Mucosa of descending colon (tissue), 3 donors: ENCODE measurements around the gene PPARA. TPM values are rescaled to one million over a fixed set of nuclear protein-coding genes. Genes with fewer than 3 reads are reported as not detected.
"Not testable (repeated sequence)": the region's sequence is repeated elsewhere in the genome, so short reads cannot be mapped to it uniquely, and the experiment has no call there.

Experiments used
- ATAC-seq: fragments of 200-7000 bp; cut with Tn5 transposase; one replicate; pipeline ENCODE4 v1.9.1; 2020; ENCODE audit warnings: mild to moderate bottlenecking, moderate library complexity
- DNase-seq, 3 donors: peaks; one replicate each; pipeline ENCODE4 v3.0.0-alpha.2; 2020
- H3K36me3 ChIP-seq: fragments of 200-600 bp; one replicate; pipeline ENCODE4 v1.8.0; 2021; ENCODE audit warnings: low read depth, mild to moderate bottlenecking
- H3K4me1 ChIP-seq: fragments of 200-600 bp; one replicate; pipeline ENCODE4 v1.8.0; 2021; ENCODE audit warnings: low read depth, mild to moderate bottlenecking
- H3K4me3 ChIP-seq: fragments of 200-600 bp; one replicate; pipeline ENCODE4 v1.8.0; 2021; ENCODE audit warnings: mild to moderate bottlenecking
- H3K9me3 ChIP-seq: fragments of 200-600 bp; one replicate; pipeline ENCODE4 v1.8.0; 2021; ENCODE audit warnings: mild to moderate bottlenecking
- CTCF ChIP-seq: fragments of 200-600 bp; IDR thresholded peaks from one replicate; pipeline ENCODE4 v1.8.0; 2022; ENCODE audit warnings: antibody characterized with exemption, mild to moderate bottlenecking
- intact Hi-C, 2 donors: fragments of 100-400 bp; cut with DNase I in 1 of 2; cut with micrococcal nuclease in 1 of 2; formaldehyde crosslinking; loops; one replicate each; pipeline versions ENCODE4 v1.11.0 to v1.11.1; 2022; cut with DNase I, micrococcal nuclease
- total RNA-seq, 3 donors: library from RNA; stranded (reverse); fragmentation: NEBNext Ultra II Directional in 2 of 3; extraction: Animal tissue kit (Norgen Biotek cat#: 25700) in 2 of 3; gene quantifications; one replicate each; pipeline versions ENCODE4 v1.2.1 to v1.2.4, GENCODE V29; 2021 to 2023
- donor health status: DM: no; HTN: no; CAD: no; lungs with moderate emphysema.
- donor health status: DM: no; HTN: no; CAD: no.
- donor health status: DM: no; HTN: yes; CAD: no.

Gene PPARA
- total RNA-seq, 3 donors from 2014 or later = 57.9 to 81.4 (median 58.5) TPM

- H3K36me3 ChIP-seq = no peaks in the 10 kb centered on the region
- H3K9me3 ChIP-seq = no peaks in the 10 kb centered on the region
- intact Hi-C loops = no loop called here
- TF ChIP-seq CTCF = no peak
- H3K4me1 ChIP-seq = peaks cover 15% of the 10 kb centered on the region
- no peak overlapping the region for H3K4me3 ChIP-seq
- DNase-seq (peak in 1 of 3 donors; percentile 41), ATAC-seq (no peak)
These were observed 23.4 kb upstream of the PPARA start for GRCh38 chr22:46126853-46127385.

GRCh38 chr22:46127556-46127955, 22.8 kb upstream of the PPARA start:
- Histone ChIP-seq H3K9me3 (no peaks in the 10 kb centered on the region), H3K4me1 (peaks cover 13% of the 10 kb centered on the region), H3K4me3 (no peak overlapping the region), H3K36me3 (no peaks in the 10 kb centered on the region)
- intact Hi-C loops = no loop called here
- DNase-seq (peak in 1 of 3 donors; percentile 36), ATAC-seq (no peak)
- no peak for TF ChIP-seq CTCF

- H3K4me3 ChIP-seq = no peak overlapping the region
- TF ChIP-seq CTCF = no peak
- no peaks in the 10 kb centered on the region for H3K36me3 ChIP-seq
- peaks cover 9% of the 10 kb centered on the region for H3K4me1 ChIP-seq
- no peak for DNase-seq
- intact Hi-C loops = no loop called here
- H3K9me3 ChIP-seq = no peaks in the 10 kb centered on the region
- no peak for ATAC-seq
These were observed 21.7 kb upstream of the PPARA start for GRCh38 chr22:46128606-46129005.

- Histone ChIP-seq H3K4me3 (no peak overlapping the region), H3K36me3 (no peaks in the 10 kb centered on the region), H3K9me3 (no peaks in the 10 kb centered on the region), H3K4me1 (peaks cover 9% of the 10 kb centered on the region)
- peak; percentile 15 for ATAC-seq
- TF ChIP-seq CTCF = no peak
- DNase-seq = peak; percentile 59 to 71 (median 61)
- intact Hi-C loops = no loop called here
These were observed 20.8 kb upstream of the PPARA start for GRCh38 chr22:46129390-46130041.

GRCh38 chr22:46131151-46131587, 19.2 kb upstream of the PPARA start:
- intact Hi-C loops = no loop called here
- no peak for TF ChIP-seq CTCF
- DNase-seq (peak in 1 of 3 donors; percentile 24), ATAC-seq (no peak)
- Histone ChIP-seq H3K9me3 (no peaks in the 10 kb centered on the region), H3K4me3 (no peak overlapping the region), H3K36me3 (no peaks in the 10 kb centered on the region), H3K4me1 (peaks cover 4% of the 10 kb centered on the region)

- intact Hi-C loops, H3K9me3 ChIP-seq, H3K4me3 ChIP-seq, DNase-seq, H3K4me1 ChIP-seq, H3K36me3 ChIP-seq, ATAC-seq: not testable (repeated sequence)
These were observed 18.0 kb upstream of the PPARA start for GRCh38 chr22:46132193-46132829.
